DOHH2 (cell line): Measurements from ENCODE around the gene ZNF609.

Experiments
- CTCF ChIP-seq: fragments of 200-600 bp; sonication (generic); IDR thresholded peaks from one replicate; pipeline ENCODE4 v1.5.1; 2014; ENCODE audit warnings: antibody characterized with exemption, mild to moderate bottlenecking, low read depth, low read length; ENCODE audit not compliant: poor library complexity, severe bottlenecking
- EZH2phosphoT487 ChIP-seq: fragments of 200-600 bp; sonication (generic); IDR thresholded peaks from 2 replicates; pipeline ENCODE4 v1.6.1; 2017; ENCODE audit warnings: borderline replicate concordance, mild to moderate bottlenecking, antibody characterized with exemption, low read length, moderate library complexity, mixed read lengths

GRCh38 chr15:64705006-64705405 is 244.6 kb downstream of the ZNF609 start:
- TF ChIP-seq CTCF, result no peak
- TF ChIP-seq EZH2phosphoT487, result no peak
